PC-9 (cell line): ENCODE data around the gene MYOM3. TPM values are rescaled to one million over a fixed set of nuclear protein-coding genes. Genes with fewer than 3 reads are reported as not detected.

Experiments
- BruUV-seq: library from RNA; stranded (reverse); fragments of 400-500 nt; replicated peaks from 2 replicates; lab custom pipeline; 2021; lab: Mats Ljungman, UMichigan
- CTCF ChIA-PET: fragments of 300-600 bp; sonication (Branson Sonifier 250); formaldehyde crosslinking; loops from one replicate; lab custom pipeline; 2022; ENCODE audit warnings: antibody characterized with exemption; lab: Charles Lee
- POLR2A ChIA-PET: fragments of 300-600 bp; sonication (Branson Sonifier 250); formaldehyde crosslinking; loops from one replicate; lab custom pipeline; 2022; ENCODE audit warnings: antibody characterized with exemption; ENCODE audit not compliant: unreplicated experiment; lab: Charles Lee
- DNase-seq, 2 experiments: peaks; one replicate each; pipeline versions ENCODE4 v3.0.0 to v3.0.0-alpha.2; 2015 to 2022; ENCODE audit warnings: mixed read lengths in 1 of 2
- H2AFZ ChIP-seq: fragments of 200-600 bp; sonication (generic); 2 replicates; pipeline ENCODE4 v1.8.1; 2017; ENCODE audit warnings: antibody characterized with exemption
- H3F3A ChIP-seq: fragments of 200-600 bp; sonication (generic); 2 replicates; pipeline ENCODE4 v1.8.1; 2017; ENCODE audit warnings: antibody characterized with exemption, mild to moderate bottlenecking, low read depth; ENCODE audit not compliant: insufficient read depth
- H3K27ac ChIP-seq: fragments of 200-600 bp; sonication (generic); 2 replicates; pipeline ENCODE4 v1.6.1; 2016; ENCODE audit warnings: mixed run types
- H3K27me3 ChIP-seq: fragments of 200-600 bp; sonication (generic); 2 replicates; pipeline ENCODE4 v1.6.1; 2016; ENCODE audit warnings: low read depth, mixed run types; ENCODE audit not compliant: insufficient read depth
- H3K36me3 ChIP-seq: fragments of 200-600 bp; sonication (generic); 2 replicates; pipeline ENCODE4 v1.6.1; 2016; ENCODE audit warnings: low read depth, mixed run types
- H3K4me1 ChIP-seq: fragments of 200-600 bp; sonication (generic); replicated peaks from 2 replicates; pipeline ENCODE4 v1.6.1; 2016; ENCODE audit warnings: mixed run types; ENCODE audit not compliant: insufficient read depth
- H3K4me2 ChIP-seq: fragments of 200-600 bp; sonication (generic); 2 replicates; pipeline ENCODE4 v1.6.1; 2017; ENCODE audit warnings: mixed run types
- H3K4me3 ChIP-seq: fragments of 200-600 bp; sonication (generic); 2 replicates; pipeline ENCODE4 v1.6.1; 2016; ENCODE audit warnings: mixed run types
- H3K79me2 ChIP-seq: fragments of 200-600 bp; sonication (generic); 2 replicates; pipeline ENCODE4 v1.6.1; 2017; ENCODE audit warnings: low read depth, mixed run types
- H3K9me2 ChIP-seq: fragments of 200-600 bp; sonication (generic); 2 replicates; pipeline ENCODE4 v1.8.1; 2017; ENCODE audit warnings: mild to moderate bottlenecking; ENCODE audit not compliant: insufficient read depth
- H3K9me3 ChIP-seq: fragments of 200-600 bp; sonication (generic); 2 replicates; pipeline ENCODE4 v1.8.1; 2016; ENCODE audit warnings: low read depth; ENCODE audit not compliant: insufficient read depth
- H4K20me1 ChIP-seq: fragments of 200-600 bp; sonication (generic); 2 replicates; pipeline ENCODE4 v1.8.1; 2017; ENCODE audit not compliant: insufficient read depth
- CTCF ChIP-seq: fragments of 200-600 bp; sonication (generic); conservative IDR thresholded peaks from 2 replicates; pipeline ENCODE4 v1.6.1; 2017; ENCODE audit warnings: mixed run types, antibody characterized with exemption, mild to moderate bottlenecking, moderate library complexity
- EZH2 ChIP-seq: fragments of 200-600 bp; sonication (generic); IDR thresholded peaks from 2 replicates; pipeline ENCODE4 v1.8.0; 2017; ENCODE audit warnings: antibody characterized with exemption, low read depth
- intact Hi-C: fragments of 100-400 bp; cut with micrococcal nuclease; formaldehyde crosslinking; loops from one replicate; pipeline ENCODE4 v1.10.0; 2022; ENCODE audit not compliant: unreplicated experiment
- total RNA-seq: library from RNA; stranded (reverse); gene quantifications from 2 replicates; pipeline ENCODE4 v1.2.3, GENCODE V29; 2021

Gene MYOM3
- total RNA-seq, 1 experiment from 2014 or later: 11.9 TPM

DNA sequence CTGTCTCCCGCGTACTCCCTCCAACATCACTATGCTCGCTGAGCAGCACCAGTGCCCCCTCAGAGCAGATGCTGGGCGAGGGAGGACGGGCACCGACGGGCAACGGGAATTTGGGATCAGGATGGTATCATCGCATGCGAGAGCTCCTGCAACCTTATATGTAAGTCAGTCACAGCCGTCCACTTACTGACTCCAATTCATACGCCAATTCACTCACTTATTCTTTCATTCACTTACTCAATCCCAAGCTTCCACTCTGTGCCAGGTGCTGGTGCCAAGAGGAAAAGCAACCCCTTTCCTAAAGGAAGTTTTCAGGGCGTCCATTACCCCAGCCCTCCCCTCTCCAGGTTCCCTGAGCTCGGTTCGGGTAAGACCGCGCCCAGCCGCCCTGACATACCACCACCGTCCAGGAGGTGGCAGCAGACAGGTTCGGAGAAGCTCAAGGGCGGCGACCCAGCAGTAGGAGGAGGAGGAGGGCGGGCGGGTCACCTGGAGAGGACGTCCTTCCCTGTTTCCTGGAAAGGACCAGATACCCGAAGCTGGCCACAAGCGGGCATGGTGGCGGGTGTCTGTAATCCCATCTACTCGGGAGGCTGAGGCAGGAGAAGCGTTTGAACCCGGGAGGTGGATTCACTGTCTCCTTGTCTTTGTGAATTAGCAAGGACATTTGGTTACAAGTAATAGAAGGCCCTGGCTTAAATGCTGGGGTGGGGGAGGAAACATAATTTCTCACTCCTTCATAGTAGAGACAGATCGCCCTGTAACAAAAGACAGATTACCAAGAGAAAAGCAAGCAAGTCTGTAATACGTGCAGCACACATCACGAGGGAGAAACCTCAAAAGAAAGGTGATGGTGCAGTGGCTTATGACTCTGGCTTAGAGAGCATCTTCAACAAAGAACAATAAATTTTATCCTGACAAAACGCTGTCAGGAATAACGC lies 38.6 kb upstream of the MYOM3 start:
- no peak overlapping the region for H3K27ac ChIP-seq
- H3K4me2 ChIP-seq: peak overlapping the region; percentile 81
- intact Hi-C loops: loop anchor here (1.0 to 2.0 kb wide), 4 partner anchors 36 to 241 kb away; partner anchors contain the start of gene IFNLR1
- no peaks in the 10 kb centered on the region for H3K79me2 ChIP-seq
- no peaks in the 10 kb centered on the region for H4K20me1 ChIP-seq
- H3K9me3 ChIP-seq: no peaks in the 10 kb centered on the region
- peak overlapping the region; percentile 39; the same call in 1 of the 2 replicates for H3K4me3 ChIP-seq
- H3K36me3 ChIP-seq: no peaks in the 10 kb centered on the region
- H3K9me2 ChIP-seq: no peaks in the 10 kb centered on the region
- H3K4me1 ChIP-seq: peaks cover 10% of the 10 kb centered on the region
- POLR2A ChIA-PET: interaction anchor here (0.6 to 2.1 kb wide), 10 partner anchors 26 to 573 kb away, joined by 3 to 16 read pairs (median 5); no protein-coding TSS in a partner anchor
- H2AFZ ChIP-seq: peak overlapping the region; percentile 56; the same call in 1 of the 2 replicates
- TF ChIP-seq EZH2: no peak
- peak; percentile 78 for TF ChIP-seq CTCF
- no peaks in the 10 kb centered on the region for H3K27me3 ChIP-seq
- H3F3A ChIP-seq: no peaks in the 10 kb centered on the region; the same call in 1 of the 2 replicates
- CTCF ChIA-PET: interaction anchor here (0.6 to 2.1 kb wide), 14 partner anchors 30 to 527 kb away, joined by 3 to 19 read pairs (median 4); no protein-coding TSS in a partner anchor
- TSS peak; percentile 88 for BruUV-seq
- DNase-seq: peak; percentile 67 to 92

- no peaks in the 10 kb centered on the region for H3K9me3 ChIP-seq
- peaks cover 10% of the 10 kb centered on the region for H3K4me1 ChIP-seq
- BruUV-seq: no TSS peak
- POLR2A ChIA-PET: interaction anchor here (0.6 to 2.1 kb wide), 6 partner anchors 32 to 573 kb away, joined by 3 to 16 read pairs (median 7); no protein-coding TSS in a partner anchor
- no peaks in the 10 kb centered on the region for H3K36me3 ChIP-seq
- no peaks in the 10 kb centered on the region for H3K27me3 ChIP-seq
- peak overlapping the region; percentile 39; the same call in 1 of the 2 replicates for H3K4me3 ChIP-seq
- H3K9me2 ChIP-seq: no peaks in the 10 kb centered on the region
- no peaks in the 10 kb centered on the region for H4K20me1 ChIP-seq
- TF ChIP-seq CTCF (no peak), EZH2 (no peak)
- H3K27ac ChIP-seq: no peak overlapping the region
- peak overlapping the region; percentile 81 for H3K4me2 ChIP-seq
- CTCF ChIA-PET: interaction anchor here (0.6 to 2.1 kb wide), 12 partner anchors 30 to 465 kb away, joined by 3 to 19 read pairs (median 5); no protein-coding TSS in a partner anchor
- intact Hi-C loops: loop anchor here (1.0 to 2.0 kb wide), 4 partner anchors 37 to 241 kb away; partner anchors contain the start of gene IFNLR1
- H3K79me2 ChIP-seq: no peaks in the 10 kb centered on the region
- no peaks in the 10 kb centered on the region; the same call in 1 of the 2 replicates for H3F3A ChIP-seq
- DNase-seq: peak; percentile 61 to 70
- peak overlapping the region; percentile 56; the same call in 1 of the 2 replicates for H2AFZ ChIP-seq
Observed at GRCh38 chr1:24149866-24150233, 37.9 kb upstream of the MYOM3 start.

DNA sequence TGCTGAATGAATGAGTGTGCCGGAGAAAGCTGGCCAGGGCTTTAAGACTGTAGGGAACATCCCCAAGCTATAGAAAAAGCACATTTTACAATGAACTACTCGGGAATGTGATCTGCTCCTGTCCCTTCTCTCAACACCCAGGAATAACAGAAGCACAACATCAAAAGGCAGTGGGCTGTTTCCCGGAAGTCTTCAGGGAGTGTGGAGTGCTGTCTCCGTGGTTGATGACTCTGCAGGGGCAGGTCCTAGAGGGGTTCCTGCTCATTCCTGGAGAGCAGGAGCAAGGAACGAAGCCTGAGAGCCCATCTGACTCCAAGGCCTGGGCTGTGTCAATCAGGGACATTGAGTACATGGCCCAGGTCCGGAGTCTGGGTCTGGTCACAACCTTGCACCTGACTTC lies 35.9 kb upstream of the MYOM3 start:
- no peaks in the 10 kb centered on the region for H3K9me3 ChIP-seq
- no peak overlapping the region for H2AFZ ChIP-seq
- BruUV-seq: no TSS peak
- H3K4me1 ChIP-seq: peaks cover 21% of the 10 kb centered on the region
- no peaks in the 10 kb centered on the region for H4K20me1 ChIP-seq
- no peaks in the 10 kb centered on the region for H3K9me2 ChIP-seq
- H3K4me3 ChIP-seq: no peak overlapping the region
- TF ChIP-seq CTCF (no peak), EZH2 (no peak)
- POLR2A ChIA-PET: interaction anchor here (0.6 to 0.7 kb wide), 2 partner anchors 370 to 462 kb away, joined by 3 to 9 read pairs; no protein-coding TSS in a partner anchor
- no peaks in the 10 kb centered on the region for H3K36me3 ChIP-seq
- H3K79me2 ChIP-seq: no peaks in the 10 kb centered on the region
- no peaks in the 10 kb centered on the region for H3K27me3 ChIP-seq
- intact Hi-C loops: no loop called here
- no peak for DNase-seq
- CTCF ChIA-PET: interaction anchor here (0.5 kb wide), 1 partner anchor 243 kb away, joined by 5 read pairs; no protein-coding TSS in a partner anchor
- no peak overlapping the region for H3K27ac ChIP-seq
- H3F3A ChIP-seq: peaks cover 4% of the 10 kb centered on the region; the same call in 1 of the 2 replicates
- H3K4me2 ChIP-seq: no peak overlapping the region
